GM12892 (cell line): Measurements from ENCODE around the gene BICC1.

ENCODE experiments used
- POLR2A ChIP-seq: IDR thresholded peaks from 2 replicates; pipeline ENCODE4 v1.6.1; 2011; ENCODE audit warnings: low read depth, low read length, control low read depth
- POLR2AphosphoS5 ChIP-seq: IDR thresholded peaks from 2 replicates; pipeline ENCODE4 v1.6.1; 2011; ENCODE audit warnings: low read depth, low read length, control low read depth

- TF ChIP-seq POLR2A (no peak), POLR2AphosphoS5 (no peak)
Observed at GRCh38 chr10:58781873-58782488, 269.3 kb downstream of the BICC1 start.
